ENCODE measurements around the gene CENPC.

The CENPC gene

DNA sequence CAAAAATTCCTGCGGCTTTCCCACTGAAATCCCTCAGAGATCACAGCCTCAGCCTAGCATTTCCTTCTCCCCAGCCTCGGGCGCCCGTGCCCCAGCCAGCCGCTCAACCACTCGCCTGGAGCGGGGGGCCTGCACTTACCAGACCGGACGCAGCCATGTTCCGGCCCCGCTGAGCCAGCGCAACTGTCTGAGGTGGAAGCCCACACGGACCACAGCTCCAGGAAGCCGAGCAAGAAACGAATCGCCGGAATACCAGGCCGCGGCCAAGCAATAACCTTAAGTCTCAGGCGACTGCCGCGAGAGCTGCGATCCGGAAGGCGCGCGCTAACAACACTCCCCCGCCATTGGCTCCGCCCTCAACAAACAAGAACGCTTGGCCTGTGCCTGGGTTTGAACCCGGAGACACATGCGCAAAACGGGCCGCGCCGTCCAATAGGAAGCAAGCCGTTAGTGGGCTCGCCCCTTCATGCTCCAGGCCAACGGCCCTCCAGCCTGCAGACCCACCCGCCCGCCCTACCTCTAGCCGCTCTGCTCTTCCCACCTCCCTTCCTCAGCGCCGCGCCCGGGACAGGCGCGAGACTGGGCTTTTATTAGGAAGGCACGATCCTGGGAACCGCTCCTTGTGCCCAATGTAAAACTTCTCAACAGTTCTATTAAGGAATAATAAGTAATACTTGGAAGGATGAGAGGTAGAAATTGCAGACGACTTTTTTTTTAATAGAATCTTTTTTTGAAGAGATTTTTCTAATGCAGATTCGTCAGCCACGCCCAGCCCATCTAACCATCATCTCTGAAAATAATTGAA, at the start of gene CENPC:
Gene CENPC, minus strand, starts transcription at position 305 of the 805 bp plus-strand sequence. Its CDS starts 148 bp downstream, at position 157.
- H3K4me3 ChIP-seq (ENCODE audit: low read depth, low read length) = peak within 1 kb of the TSS; percentile 81
- no peak for TF ChIP-seq CTCF (IDR thresholded peaks at IDR 0.05; ENCODE audit: low read depth, low read length, missing control alignments)
- DNase-seq (ENCODE audit: low read depth) = peak; percentile 95

- no peak for TF ChIP-seq CTCF (IDR thresholded peaks at IDR 0.05; ENCODE audit: low read depth, low read length, missing control alignments)
- H3K4me3 ChIP-seq (ENCODE audit: low read depth, low read length) = no peak overlapping the region
- DNase-seq (ENCODE audit: low read depth) = no peak
These were observed 48.5 kb upstream of the CENPC start for GRCh38 chr4:67593741-67594175.

GRCh38 chr4:67587156-67587555, 41.9 kb upstream of the CENPC start:
- H3K4me3 ChIP-seq (ENCODE audit: low read depth, low read length) = no peak overlapping the region

GRCh38 chr4:67584496-67584895, 39.2 kb upstream of the CENPC start:
- TF ChIP-seq CTCF (IDR thresholded peaks at IDR 0.05; ENCODE audit: low read depth, low read length, missing control alignments) = no peak
- H3K4me3 ChIP-seq (ENCODE audit: low read depth, low read length) = no peak overlapping the region
- no peak for DNase-seq (ENCODE audit: low read depth)

More at GRCh38 chr4:67587156-67587555, 41.9 kb upstream of the CENPC start:
- TF ChIP-seq CTCF (IDR thresholded peaks at IDR 0.05; ENCODE audit: low read depth, low read length, missing control alignments) = no peak
- DNase-seq (ENCODE audit: low read depth) = no peak

DNA sequence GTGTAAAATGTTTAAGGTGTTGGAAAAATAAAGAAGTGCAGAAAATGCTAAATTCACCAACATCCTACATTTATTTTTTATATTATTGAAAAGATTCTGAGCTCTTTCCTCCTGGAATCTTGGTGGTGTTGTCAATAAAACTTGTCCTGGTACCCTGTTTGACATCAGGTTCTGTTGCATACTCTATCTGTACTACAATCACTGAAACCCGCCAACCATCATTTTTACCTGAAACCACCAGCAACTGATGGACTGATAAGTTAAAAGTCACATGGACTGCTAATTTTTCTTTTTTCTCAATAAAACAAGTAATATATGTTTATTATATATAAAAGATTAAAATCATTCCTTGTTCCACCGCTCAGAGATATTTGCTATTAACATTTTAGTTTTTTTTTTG, 36.6 kb upstream of the CENPC start:
- no peak overlapping the region for H3K4me3 ChIP-seq (ENCODE audit: low read depth, low read length)
- TF ChIP-seq CTCF (IDR thresholded peaks at IDR 0.05; ENCODE audit: low read depth, low read length, missing control alignments) = no peak
- DNase-seq (ENCODE audit: low read depth) = no peak

- TF ChIP-seq CTCF (IDR thresholded peaks at IDR 0.05; ENCODE audit: low read depth, low read length, missing control alignments) = no peak
- no peak for DNase-seq (ENCODE audit: low read depth)
- no peak overlapping the region; the same call in 1 of the 2 replicates for H3K4me3 ChIP-seq (ENCODE audit: low read depth, low read length)
These were observed 36.0 kb upstream of the CENPC start for GRCh38 chr4:67581208-67581857.
